HepG2 (cell line): ENCODE data around the gene ALOXE3. TPM values are rescaled to one million over a fixed set of nuclear protein-coding genes. Genes with fewer than 3 reads are reported as not detected.

ENCODE experiments used
- ATAC-seq: fragments of 200-7000 bp; cut with Tn5 transposase; 3 replicates; pipeline ENCODE4 v1.9.1; 2020; ENCODE audit warnings: mild to moderate bottlenecking, moderate library complexity
- BruUV-seq: library from RNA; stranded (reverse); fragments of 400-500 nt; replicated peaks from 2 replicates; lab custom pipeline; 2021; lab: Mats Ljungman, UMichigan
- CTCF ChIA-PET: fragments of 300-600 bp; formaldehyde crosslinking; extraction: SDS; loops from one replicate; lab custom pipeline; 2021; ENCODE audit warnings: low total read pairs, inconsistent platforms, low intra/inter-chr PET ratio; lab: Yijun Ruan, JAX
- POLR2A ChIA-PET: fragments of 350-600 bp; sonication (Branson Sonifier 250); formaldehyde crosslinking; loops from one replicate; lab custom pipeline; 2020; ENCODE audit warnings: antibody characterized with exemption, inconsistent platforms; lab: Yijun Ruan, JAX
- DNase-seq: peaks from one replicate; pipeline ENCODE4 v3.0.0-alpha.2; 2015; ENCODE audit warnings: low spot score
- FAIRE-seq: peaks from 3 replicates; lab custom pipeline; 2011; peaks lifted over from hg19 to GRCh38; lab: Jason Lieb, UNC
- H2AFZ ChIP-seq: one replicate; pipeline ENCODE4 v1.6.1; 2011; ENCODE audit warnings: low read length, inconsistent platforms
- H3K27ac ChIP-seq: fragments of 300-600 bp; 3 replicates; pipeline ENCODE4 v1.8.0; 2011; ENCODE audit warnings: mixed run types, mild to moderate bottlenecking, mixed read lengths, low read length, inconsistent platforms; ENCODE audit not compliant: insufficient read depth; ENCODE audit errors: extremely low read length
- H3K27me3 ChIP-seq, 2 experiments: fragments of 200-600 bp in 1 of 2; 2 replicates in 1 of 2; 3 replicates in 1 of 2; pipeline versions ENCODE4 v1.6.0 to v1.8.0; 2011; ENCODE audit warnings: low read length in 2 of 2, mild to moderate bottlenecking in 2 of 2, moderate library complexity in 2 of 2, inconsistent platforms in 1 of 2; ENCODE audit not compliant: insufficient read depth in 2 of 2, control insufficient read depth in 1 of 2
- H3K36me3 ChIP-seq, 2 experiments: fragments of 200-600 bp in 1 of 2; replicated peaks in 1 of 2; 2 replicates in 1 of 2; 3 replicates in 1 of 2; pipeline versions ENCODE4 v1.5.1 to v1.8.0; 2011; ENCODE audit warnings: low read length in 2 of 2, inconsistent platforms in 1 of 2; ENCODE audit not compliant: insufficient read depth in 2 of 2, control insufficient read depth in 1 of 2
- H3K4me1 ChIP-seq: 2 replicates; pipeline ENCODE4 v1.5.1; 2012; ENCODE audit warnings: low read length, inconsistent platforms; ENCODE audit not compliant: insufficient read depth
- H3K4me2 ChIP-seq: 2 replicates; pipeline ENCODE4 v1.6.0; 2011; ENCODE audit warnings: low read depth, low read length, inconsistent platforms
- H3K4me3 ChIP-seq, 3 experiments: fragments of 200-600 bp in 1 of 3; sonication (generic), shearing (Covaris generic) in 1 of 3; replicated peaks in 1 of 3; 2 replicates each; pipeline ENCODE4 v1.5.1; 2011 to 2016; ENCODE audit warnings: low read length in 3 of 3, inconsistent platforms in 2 of 3, low read depth in 2 of 3, mild to moderate bottlenecking in 2 of 3, control low read depth in 1 of 3, mixed read lengths in 1 of 3; ENCODE audit not compliant: insufficient read depth in 1 of 3
- H3K79me2 ChIP-seq: one replicate; pipeline ENCODE4 v1.6.1; 2011; ENCODE audit warnings: low read length, inconsistent platforms; ENCODE audit not compliant: insufficient read depth
- H3K9ac ChIP-seq: 2 replicates; pipeline ENCODE4 v1.6.0; 2011; ENCODE audit warnings: mild to moderate bottlenecking, low read depth, low read length, inconsistent platforms; ENCODE audit not compliant: insufficient read depth
- H3K9me3 ChIP-seq: 2 replicates; pipeline ENCODE4 v1.5.1; 2012; ENCODE audit warnings: mild to moderate bottlenecking, low read length
- H4K20me1 ChIP-seq: 2 replicates; pipeline ENCODE4 v1.6.0; 2011; ENCODE audit warnings: inconsistent platforms, mild to moderate bottlenecking, low read length, moderate library complexity; ENCODE audit not compliant: insufficient read depth
- KDM2A ChIP-seq: sonication (generic); formaldehyde crosslinking; IDR thresholded peaks from 2 replicates; pipeline ENCODE4 v1.4.0; 2020; ENCODE audit warnings: low read depth, missing genetic modification reagents, borderline replicate concordance
- ZNF230 ChIP-seq: sonication (generic); formaldehyde crosslinking; IDR thresholded peaks from 2 replicates; pipeline ENCODE4 v1.4.0; 2020; ENCODE audit warnings: mild to moderate bottlenecking, missing genetic modification reagents
- ZNF800 ChIP-seq: sonication (generic); formaldehyde crosslinking; IDR thresholded peaks from 2 replicates; pipeline ENCODE4 v1.4.0; 2020; ENCODE audit warnings: missing genetic modification reagents
- WGBS: methylation state at CpG from one replicate; pipeline ENCODE4 v1.1.6; 2017; ENCODE audit warnings: low lambda C conversion rate; 5-methylcytosine and 5-hydroxymethylcytosine counted together
- in situ Hi-C: cut with HindIII; loops from 2 replicates; pipeline ENCODE4 v1.10.0; 2017; ENCODE audit warnings: low pct_unique_long_range_greater_than_20kb; ENCODE audit not compliant: extremely low pct_ligation_motif_present
- intact Hi-C: fragments of 100-400 bp; cut with micrococcal nuclease; formaldehyde crosslinking; loops from one replicate; pipeline ENCODE4 v1.10.0; 2022; ENCODE audit not compliant: unreplicated experiment
- polyA plus RNA-seq, 8 experiments: library from polyadenylated mRNA; depleted of rRNA in 3 of 8; stranded (reverse) in 7 of 8; unstranded in 1 of 8; fragments of >200 nt; fragmentation: Illumina TruSeq in 4 of 8; extraction: Trizol in 4 of 8; gene quantifications; 2 replicates each; pipeline versions ENCODE4 v1.2.1 to v1.2.3, GENCODE V29; 2011 to 2016; ENCODE audit warnings: low read depth in 4 of 8, missing spikeins in 1 of 8, mixed read lengths in 1 of 8; ENCODE audit not compliant: insufficient read depth in 1 of 8
- total RNA-seq, 5 experiments: library from RNA; depleted of rRNA; stranded (reverse); fragments of >200 nt; fragmentation: Illumina TruSeq; extraction: Trizol; gene quantifications; 2 replicates each; pipeline ENCODE4 v1.2.3, GENCODE V29; 2016; ENCODE audit warnings: low read depth in 1 of 5

ALOXE3 gene
- total and polyA plus RNA-seq, 2 of the 13 experiments (the other 11 are each of a cell fraction or from before 2014, with no cell fraction given), result 0.07 TPM; not detected in 1

GRCh38 chr17:8123695-8124349 lies 5.5 kb upstream of the ALOXE3 start, which contains the start of gene HES7:
Gene HES7 (minus strand): TSS chr17:8124106. CDS start chr17:8124084, 22 bp downstream.
- BruUV-seq, result no TSS peak
- ChIA-PET POLR2A (interaction anchor here (1.5 to 2.2 kb wide), 2 partner anchors 49 to 124 kb away, joined by 8 read pairs; partner anchors contain the start of gene CTC1), CTCF (no interaction called here)
- Histone ChIP-seq H3K4me2 (peak within 1 kb of the TSS; percentile 100), H3K9me3 (no peaks in the 10 kb centered on the region), H3K9ac (peak within 1 kb of the TSS; percentile 24; the same call in 1 of the 2 replicates), H3K4me1 (peaks cover 55% of the 10 kb centered on the region), H3K4me3 (peak within 1 kb of the TSS; percentile 48 to 95 (median 68)), H3K27ac (no peak within 1 kb of the TSS), H3K36me3 (no peaks in the 10 kb centered on the region), H4K20me1 (peaks cover 13% of the 10 kb centered on the region; the same call in 1 of the 2 replicates), H2AFZ (no peak within 1 kb of the TSS), H3K79me2 (no peaks in the 10 kb centered on the region), H3K27me3 (peaks cover 5 to 39% of the 10 kb centered on the region in 2 experiments)
- no peak for DNase-seq
- intact Hi-C loops (loop anchor here (2.0 kb wide), 1 partner anchor 15 kb away; no protein-coding TSS in a partner anchor), in situ Hi-C loops (loop anchor here (5.0 to 10.0 kb wide), 3 partner anchors 33 to 178 kb away; no protein-coding TSS in a partner anchor)
- no peak for ATAC-seq
- WGBS, result 3% methylated on average over 29 of the region's 29 CpGs
- FAIRE-seq, result no peak
- TF ChIP-seq ZNF230, result no peak
- TF ChIP-seq KDM2A (CRISPR knock-in tag), result 0 out of 2 replicates have a peak, but pooled peaks have one; percentile 3
- peak; percentile 19; the same call in 1 of the 2 replicates for TF ChIP-seq ZNF800 (CRISPR knock-in tag)
